Measurements from ENCODE around the gene GPSM3. TPM values are rescaled to one million over a fixed set of nuclear protein-coding genes. Genes with fewer than 3 reads are reported as not detected.

Gene GPSM3
- total and polyA plus RNA-seq, 2 experiments from 2014 or later: 14.5 to 18.0 TPM

- Histone ChIP-seq H3K27ac (peak overlapping the region; percentile 97), H3K4me3 (no peak overlapping the region), H3K9me3 (ENCODE audit: low read depth) (no peaks in the 10 kb centered on the region), H3K36me3 (peaks cover 8% of the 10 kb centered on the region), H3K4me1 (ENCODE audit: low read depth) (peaks cover 4% of the 10 kb centered on the region), H3K27me3 (no peaks in the 10 kb centered on the region)
- TF ChIP-seq CTCF (IDR thresholded peaks at IDR 0.05; ENCODE audit: low read depth, low read length): no peak
- no peak for DNase-seq (ENCODE audit: low read depth in 1 of 2, low spot score in 1 of 2)
Observed at GRCh38 chr6:32191696-32192607, 491 bp downstream of the GPSM3 start.

GRCh38 chr6:32190911-32191677 is 1.3 kb downstream of the GPSM3 start:
- Histone ChIP-seq H3K27me3 (no peaks in the 10 kb centered on the region), H3K36me3 (peaks cover 15% of the 10 kb centered on the region), H3K27ac (peak overlapping the region; percentile 97), H3K4me3 (peak overlapping the region; percentile 80), H3K4me1 (ENCODE audit: low read depth) (peaks cover 4% of the 10 kb centered on the region), H3K9me3 (ENCODE audit: low read depth) (no peaks in the 10 kb centered on the region)
- no peak for TF ChIP-seq CTCF (IDR thresholded peaks at IDR 0.05; ENCODE audit: low read depth, low read length)
- DNase-seq (ENCODE audit: low read depth in 1 of 2, low spot score in 1 of 2): no peak

- Histone ChIP-seq H3K27ac (peak within 1 kb of the TSS; percentile 97), H3K4me1 (ENCODE audit: low read depth) (peaks cover 4% of the 10 kb centered on the region), H3K27me3 (no peaks in the 10 kb centered on the region), H3K9me3 (ENCODE audit: low read depth) (no peaks in the 10 kb centered on the region), H3K36me3 (peaks cover 15% of the 10 kb centered on the region), H3K4me3 (peak within 1 kb of the TSS; percentile 80)
- peak; percentile 90 to 95 for DNase-seq (ENCODE audit: low read depth in 1 of 2, low spot score in 1 of 2)
- TF ChIP-seq CTCF (IDR thresholded peaks at IDR 0.05; ENCODE audit: low read depth, low read length): no peak
Observed at GRCh38 chr6:32190054-32190851, 2.2 kb downstream of the GPSM3 start, which contains the start of gene PBX2. Gene PBX2, minus strand, starts transcription at chr6:32190202. Its CDS starts 287 bp downstream, at chr6:32189915.

GRCh38 chr6:32189742-32190053 is 2.7 kb downstream of the GPSM3 start:
- Histone ChIP-seq H3K27me3 (no peaks in the 10 kb centered on the region), H3K27ac (peak overlapping the region; percentile 97), H3K36me3 (peaks cover 15% of the 10 kb centered on the region), H3K4me3 (peak overlapping the region; percentile 80), H3K9me3 (ENCODE audit: low read depth) (no peaks in the 10 kb centered on the region), H3K4me1 (ENCODE audit: low read depth) (peaks cover 4% of the 10 kb centered on the region)
- DNase-seq (ENCODE audit: low read depth in 1 of 2, low spot score in 1 of 2): no peak
- TF ChIP-seq CTCF (IDR thresholded peaks at IDR 0.05; ENCODE audit: low read depth, low read length): no peak

GRCh38 chr6:32189069-32189741 is 3.2 kb downstream of the GPSM3 start:
- peak overlapping the region; percentile 80 for H3K4me3 ChIP-seq
- H3K9me3 ChIP-seq (ENCODE audit: low read depth): no peaks in the 10 kb centered on the region
- peak overlapping the region; percentile 97 for H3K27ac ChIP-seq
- H3K4me1 ChIP-seq (ENCODE audit: low read depth): peaks cover 4% of the 10 kb centered on the region
- TF ChIP-seq CTCF (IDR thresholded peaks at IDR 0.05; ENCODE audit: low read depth, low read length): no peak
- no peak for DNase-seq (ENCODE audit: low read depth in 1 of 2, low spot score in 1 of 2)
- peaks cover 15% of the 10 kb centered on the region for H3K36me3 ChIP-seq
- no peaks in the 10 kb centered on the region for H3K27me3 ChIP-seq

Measured in cardiac muscle cell (in vitro differentiated cells and primary cell).